Measurements from ENCODE around the gene CNTNAP2. TPM values are rescaled to one million over a fixed set of nuclear protein-coding genes. Genes with fewer than 3 reads are reported as not detected.

CNTNAP2 gene
- total and polyA plus RNA-seq, 9 of the 15 experiments (the other 6 are each of a cell fraction or from before 2014, with no cell fraction given) = 0.04 to 0.62 (median 0.09) TPM; not detected in 4

DNA sequence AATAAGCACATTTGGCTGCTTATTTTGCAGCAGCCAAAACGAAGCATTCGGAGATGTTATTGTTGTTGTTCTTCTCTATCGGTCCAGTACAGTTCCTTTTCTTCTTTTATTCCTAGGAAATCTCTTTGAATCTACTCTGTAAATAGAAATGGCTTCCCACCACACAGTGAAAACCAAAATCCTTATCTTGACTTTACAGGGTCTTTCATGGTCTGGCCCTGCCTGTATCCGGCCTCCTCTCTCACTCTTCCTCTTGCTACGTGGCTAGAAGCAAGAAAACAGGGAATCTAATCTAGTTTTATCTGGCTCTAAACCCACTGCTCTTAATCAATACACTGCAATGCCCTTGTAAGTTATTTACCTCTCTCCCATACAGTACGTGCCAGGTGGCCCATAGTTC, 1547.9 kb downstream of the CNTNAP2 start:
- Histone ChIP-seq H4K20me1 (replicated peaks; ENCODE audit: control insufficient read depth, insufficient read depth, low read length) (no peaks in the 10 kb centered on the region), H3K9me1 (ENCODE audit: control insufficient read depth, insufficient read depth, low read length) (no peaks in the 10 kb centered on the region), H3K9me3 (replicated peaks; ENCODE audit: control insufficient read depth, insufficient read depth, low read depth, low read length) (no peaks in the 10 kb centered on the region), H3K4me1 (replicated peaks in 1 of 2; ENCODE audit: control insufficient read depth in 2 of 2, insufficient read depth in 2 of 2, low read length in 2 of 2) (no peaks in the 10 kb centered on the region), H3K27ac (ENCODE audit: extremely low read depth, low read depth, low read length) (no peak overlapping the region), H3K36me3 (ENCODE audit: control insufficient read depth, insufficient read depth, low read length) (no peaks in the 10 kb centered on the region), H3K79me2 (ENCODE audit: control insufficient read depth, insufficient read depth, low read length) (no peaks in the 10 kb centered on the region), H3K27me3 (ENCODE audit: control insufficient read depth in 2 of 2, insufficient read depth in 2 of 2, low read length in 2 of 2) (no peaks in the 10 kb centered on the region), H3K4me3 (no peak overlapping the region), H2AFZ (ENCODE audit: low read depth, low read length) (no peak overlapping the region), H3K4me2 (ENCODE audit: insufficient read depth, low read length) (no peak overlapping the region), H3K9ac (ENCODE audit: insufficient read depth in 1 of 2, low read depth in 2 of 2, low read length in 2 of 2) (no peak overlapping the region)
- in situ Hi-C loops (cut with MboI) (no loop called here), intact Hi-C loops (cut with micrococcal nuclease) (no loop called here)
- DNase-seq (ENCODE audit: extremely low read depth in 1 of 4, low spot score in 3 of 4) (no peak), FAIRE-seq (no peak), ATAC-seq (no peak)
- POLR2A ChIA-PET = no interaction called here
- under 1% methylated on average over 6 of the region's 6 CpGs for WGBS (ENCODE audit: insufficient coverage, low coverage, missing lambda C conversion rate)
- CTCF ChIA-PET (ENCODE audit: low intra/inter-chr PET ratio) = no interaction called here
- no peak for TF ChIP-seq POLR2A (conservative IDR thresholded peaks at IDR 0.05)
- no peak for TF ChIP-seq SMAD3 (CRISPR knock-in tag; conservative IDR thresholded peaks at IDR 0.05)
- TF ChIP-seq BRD4 (IDR thresholded peaks at IDR 0.05) = no peak
- TF ChIP-seq KAT7 (CRISPR knock-in tag; IDR thresholded peaks at IDR 0.05; ENCODE audit: borderline replicate concordance) = no peak
- no peak for TF ChIP-seq JUND (IDR thresholded peaks at IDR 0.05; ENCODE audit: borderline replicate concordance, low read depth, low read length)
- TF ChIP-seq JUND (tag; IDR thresholded peaks at IDR 0.05; ENCODE audit: borderline replicate concordance, low read depth, low read length) = no peak
- TF ChIP-seq, protein P1, sequence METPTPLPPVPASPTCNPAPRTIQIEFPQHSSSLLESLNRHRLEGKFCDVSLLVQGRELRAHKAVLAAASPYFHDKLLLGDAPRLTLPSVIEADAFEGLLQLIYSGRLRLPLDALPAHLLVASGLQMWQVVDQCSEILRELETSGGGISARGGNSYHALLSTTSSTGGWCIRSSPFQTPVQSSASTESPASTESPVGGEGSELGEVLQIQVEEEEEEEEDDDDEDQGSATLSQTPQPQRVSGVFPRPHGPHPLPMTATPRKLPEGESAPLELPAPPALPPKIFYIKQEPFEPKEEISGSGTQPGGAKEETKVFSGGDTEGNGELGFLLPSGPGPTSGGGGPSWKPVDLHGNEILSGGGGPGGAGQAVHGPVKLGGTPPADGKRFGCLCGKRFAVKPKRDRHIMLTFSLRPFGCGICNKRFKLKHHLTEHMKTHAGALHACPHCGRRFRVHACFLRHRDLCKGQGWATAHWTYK (CRISPR knock-in tag; IDR thresholded peaks at IDR 0.05) = no peak
- TF ChIP-seq FIP1L1 (IDR thresholded peaks at IDR 0.05; ENCODE audit: low read depth, low read length, poor library complexity, severe bottlenecking) = no peak
- no peak for TF ChIP-seq ZNF253 (CRISPR knock-in tag; conservative IDR thresholded peaks at IDR 0.05)
- TF ChIP-seq, protein P2, sequence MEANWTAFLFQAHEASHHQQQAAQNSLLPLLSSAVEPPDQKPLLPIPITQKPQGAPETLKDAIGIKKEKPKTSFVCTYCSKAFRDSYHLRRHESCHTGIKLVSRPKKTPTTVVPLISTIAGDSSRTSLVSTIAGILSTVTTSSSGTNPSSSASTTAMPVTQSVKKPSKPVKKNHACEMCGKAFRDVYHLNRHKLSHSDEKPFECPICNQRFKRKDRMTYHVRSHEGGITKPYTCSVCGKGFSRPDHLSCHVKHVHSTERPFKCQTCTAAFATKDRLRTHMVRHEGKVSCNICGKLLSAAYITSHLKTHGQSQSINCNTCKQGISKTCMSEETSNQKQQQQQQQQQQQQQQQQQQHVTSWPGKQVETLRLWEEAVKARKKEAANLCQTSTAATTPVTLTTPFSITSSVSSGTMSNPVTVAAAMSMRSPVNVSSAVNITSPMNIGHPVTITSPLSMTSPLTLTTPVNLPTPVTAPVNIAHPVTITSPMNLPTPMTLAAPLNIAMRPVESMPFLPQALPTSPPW (CRISPR knock-in tag; IDR thresholded peaks at IDR 0.05) = no peak
- TF ChIP-seq SREBF1 (IDR thresholded peaks at IDR 0.05; ENCODE audit: borderline replicate concordance, low read depth, low read length) = no peak
- BruUV-seq (replicated peaks) = no TSS peak
